Spleen (tissue), 11 donors: ENCODE measurements around the gene IGF1R. TPM values are rescaled to one million over a fixed set of nuclear protein-coding genes. Genes with fewer than 3 reads are reported as not detected.
A peak's percentile ranks its signal among the peaks of the same experiment; 100 is the strongest.

Experiments
- DNase-seq: peaks from one replicate; pipeline ENCODE4 v3.0.0-alpha.2; 2020
- H3K27ac ChIP-seq, 8 donors: fragments of 200-600 bp; sonication (generic) in 7 of 8; 1 replicate in 4 of 8; 2 replicates in 4 of 8; pipeline versions ENCODE4 v1.5.0 to v1.8.0; 2016 to 2021; ENCODE audit warnings: inconsistent platforms in 4 of 8, mild to moderate bottlenecking in 4 of 8, moderate library complexity in 1 of 8
- H3K27me3 ChIP-seq, 7 donors: fragments of 200-600 bp; sonication (generic) in 6 of 7; replicated peaks in 1 of 7; 1 replicate in 4 of 7; 2 replicates in 3 of 7; pipeline versions ENCODE4 v1.5.0 to v1.8.0; 2016 to 2021; ENCODE audit warnings: inconsistent platforms in 3 of 7, mild to moderate bottlenecking in 1 of 7
- H3K36me3 ChIP-seq, 6 donors: fragments of 200-600 bp; sonication (generic) in 5 of 6; 1 replicate in 4 of 6; 2 replicates in 2 of 6; pipeline versions ENCODE4 v1.5.0 to v1.8.0; 2016 to 2021; ENCODE audit warnings: inconsistent platforms in 2 of 6
- H3K4me1 ChIP-seq, 6 donors: fragments of 200-600 bp; sonication (generic) in 5 of 6; 1 replicate in 3 of 6; 2 replicates in 3 of 6; pipeline versions ENCODE4 v1.5.0 to v1.8.0; 2016 to 2021; ENCODE audit warnings: inconsistent platforms in 3 of 6
- H3K4me3 ChIP-seq, 8 donors: fragments of 200-600 bp; sonication (generic) in 7 of 8; 1 replicate in 4 of 8; 2 replicates in 4 of 8; pipeline versions ENCODE4 v1.5.0 to v1.8.0; 2016 to 2021; ENCODE audit warnings: inconsistent platforms in 4 of 8, mild to moderate bottlenecking in 4 of 8, moderate library complexity in 2 of 8
- H3K9me3 ChIP-seq, 8 donors: fragments of 200-600 bp; sonication (generic) in 7 of 8; 1 replicate in 4 of 8; 2 replicates in 4 of 8; pipeline versions ENCODE4 v1.5.0 to v1.8.0; 2016 to 2021; ENCODE audit warnings: inconsistent platforms in 4 of 8
- POLR2A ChIP-seq, 3 donors: fragments of 450-650 bp; IDR thresholded peaks; one replicate each; pipeline ENCODE4 v1.5.1; 2017; ENCODE audit warnings: antibody characterized with exemption in 3 of 3, mild to moderate bottlenecking in 1 of 3
- POLR2AphosphoS5 ChIP-seq, 3 donors: sonication (generic); formaldehyde crosslinking; IDR thresholded peaks; one replicate each; pipeline ENCODE4 v1.5.1; 2017; ENCODE audit warnings: antibody characterized with exemption in 3 of 3
- WGBS, 5 donors: extraction: QIAGEN DNeasy Blood & Tissue Kit in 3 of 5; methylation state at CpG; one replicate each; pipeline versions ENCODE4 v1.1.5 to v1.1.7; 2013 to 2018; 5-methylcytosine and 5-hydroxymethylcytosine counted together
- intact Hi-C: fragments of 100-400 bp; cut with DNase I; formaldehyde crosslinking; loops from one replicate; pipeline ENCODE4 v1.15.0; 2023; ENCODE audit warnings: low total_unique reads
- polyA plus RNA-seq, 3 donors: library from polyadenylated mRNA; stranded (reverse); fragments of 200-250 nt; gene quantifications; one replicate each; pipeline ENCODE4 v1.2.1, GENCODE V29; 2013
- total RNA-seq, 7 donors: library from RNA; depleted of rRNA in 3 of 7; stranded (reverse); fragments of >200 nt in 3 of 7; fragmentation: NEBNext Ultra II Directional in 4 of 7; extraction: Animal tissue kit (Norgen Biotek cat#: 25700) in 4 of 7; gene quantifications; one replicate each; pipeline versions ENCODE4 v1.1.0 to v1.2.1, GENCODE V29; 2016 to 2021
- TF ChIP-seq, protein P1 (sequence below), 11 experiments: fragments of 200-600 bp in 7 of 11; fragments of 450-650 bp in 4 of 11; sonication (generic) in 4 of 11; IDR thresholded peaks in 8 of 11; conservative IDR thresholded peaks in 3 of 11; 1 replicate in 7 of 11; 2 replicates in 4 of 11; pipeline versions ENCODE4 v1.4.0 to v1.8.0; 2016 to 2021; ENCODE audit warnings: antibody characterized with exemption in 11 of 11, inconsistent platforms in 4 of 11, mild to moderate bottlenecking in 1 of 11
- donor health status: healthy with polysubstance abuse.
- donor health status: DM: no; HTN: no; CAD: no; lungs with moderate emphysema.
- donor health status: DM: no; HTN: no; CAD: no.
- donor health status: Bipolar disorder and iron deficiency.
- donor health status: healthy.
- donor health status: DM: no; HTN: no; CAD: no.
- donor health status: DM: yes; HTN: yes; CAD: no.

Gene IGF1R
- total and polyA plus RNA-seq, 10 donors, result 1.1 to 104 (median 53.1) TPM

DNA sequence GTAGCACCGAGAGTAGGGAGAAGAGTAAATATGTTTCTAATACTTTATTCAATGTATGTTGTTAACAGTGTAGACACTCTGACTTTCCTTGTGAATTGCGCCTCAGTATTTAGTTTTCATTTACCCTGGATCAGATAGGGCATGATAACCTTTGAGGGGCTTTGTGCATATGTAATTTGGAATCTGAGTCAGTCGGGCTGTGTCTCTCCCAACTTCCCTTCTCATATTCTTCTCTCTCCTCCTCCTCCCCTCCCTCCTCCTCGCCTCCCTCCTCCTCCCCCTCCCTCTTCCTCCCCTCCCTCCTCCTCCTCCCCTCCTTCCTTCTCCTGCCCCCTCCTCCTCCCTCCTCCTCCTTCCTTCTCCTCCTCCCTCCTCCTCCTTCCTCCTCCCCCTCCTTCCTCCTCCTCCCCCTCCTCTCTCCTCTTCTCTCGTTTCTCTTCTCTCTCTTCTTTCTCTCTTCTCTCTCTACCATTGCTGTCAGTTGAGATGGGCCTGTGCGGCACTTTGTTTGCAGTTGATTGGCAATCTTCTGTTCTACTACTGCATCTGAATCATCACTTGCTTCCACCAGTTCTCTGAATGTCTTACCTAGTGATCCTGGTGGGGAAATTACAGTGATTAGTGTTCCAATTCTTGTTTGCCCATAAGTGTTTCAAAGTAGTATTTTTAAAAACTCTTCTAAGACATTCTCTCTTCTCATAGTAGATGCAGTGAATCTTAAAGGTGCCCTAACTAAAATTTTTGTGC is 197.0 kb downstream of the IGF1R start:
- intact Hi-C loops, result no loop called here
- Histone ChIP-seq H3K27ac (peak overlapping the region in 4 of 8 donors; percentile 2 to 54 (median 22)), H3K4me1 (peaks cover 0 to 44% (median 7%) of the 10 kb centered on the region in 6 donors), H3K4me3 (no peak overlapping the region), H3K36me3 (no peaks in the 10 kb centered on the region), H3K9me3 (no peaks in the 10 kb centered on the region), H3K27me3 (no peaks in the 10 kb centered on the region)
- DNase-seq, result no peak
- WGBS, 5 donors, result 38 to 55% (median 43%) methylated on average over 6 of the region's 6 CpGs
- TF ChIP-seq, protein P1, sequence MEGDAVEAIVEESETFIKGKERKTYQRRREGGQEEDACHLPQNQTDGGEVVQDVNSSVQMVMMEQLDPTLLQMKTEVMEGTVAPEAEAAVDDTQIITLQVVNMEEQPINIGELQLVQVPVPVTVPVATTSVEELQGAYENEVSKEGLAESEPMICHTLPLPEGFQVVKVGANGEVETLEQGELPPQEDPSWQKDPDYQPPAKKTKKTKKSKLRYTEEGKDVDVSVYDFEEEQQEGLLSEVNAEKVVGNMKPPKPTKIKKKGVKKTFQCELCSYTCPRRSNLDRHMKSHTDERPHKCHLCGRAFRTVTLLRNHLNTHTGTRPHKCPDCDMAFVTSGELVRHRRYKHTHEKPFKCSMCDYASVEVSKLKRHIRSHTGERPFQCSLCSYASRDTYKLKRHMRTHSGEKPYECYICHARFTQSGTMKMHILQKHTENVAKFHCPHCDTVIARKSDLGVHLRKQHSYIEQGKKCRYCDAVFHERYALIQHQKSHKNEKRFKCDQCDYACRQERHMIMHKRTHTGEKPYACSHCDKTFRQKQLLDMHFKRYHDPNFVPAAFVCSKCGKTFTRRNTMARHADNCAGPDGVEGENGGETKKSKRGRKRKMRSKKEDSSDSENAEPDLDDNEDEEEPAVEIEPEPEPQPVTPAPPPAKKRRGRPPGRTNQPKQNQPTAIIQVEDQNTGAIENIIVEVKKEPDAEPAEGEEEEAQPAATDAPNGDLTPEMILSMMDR (IDR thresholded peaks at IDR 0.05 in 8 of 11, conservative IDR thresholded peaks at IDR 0.05 in 3 of 11), result no peak
- no peak for TF ChIP-seq POLR2A (IDR thresholded peaks at IDR 0.05)
- TF ChIP-seq POLR2AphosphoS5 (IDR thresholded peaks at IDR 0.05), result no peak

DNA sequence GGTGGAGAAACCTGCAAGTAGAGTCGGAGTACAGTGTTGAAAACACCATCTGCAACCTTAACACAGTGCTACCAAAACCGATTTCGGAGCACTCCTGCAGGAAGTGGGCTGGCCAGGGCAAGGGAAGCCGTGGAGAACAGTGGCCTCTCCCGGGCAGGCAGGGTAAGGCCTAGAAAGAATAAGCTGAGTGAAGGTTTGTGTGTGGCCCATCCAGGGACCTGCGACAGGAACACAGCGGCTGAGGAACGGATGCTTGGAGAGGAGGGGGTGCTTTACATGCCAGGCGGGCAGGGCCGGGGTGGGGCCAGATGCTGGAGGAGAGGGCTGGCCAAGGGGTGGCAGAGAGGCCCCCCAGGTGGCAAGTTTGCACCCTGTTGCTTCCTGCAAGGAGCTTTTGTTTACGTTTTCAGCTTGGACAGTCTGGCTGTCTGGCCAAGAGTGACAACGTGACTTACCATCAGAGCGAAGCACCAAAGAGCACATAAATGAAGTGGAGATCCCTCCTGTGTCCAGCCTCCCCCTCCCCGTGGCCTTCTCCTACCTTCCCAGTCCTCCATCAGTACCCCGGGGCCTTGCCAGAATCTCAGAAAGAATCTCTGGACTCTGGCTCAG is 202.7 kb downstream of the IGF1R start:
- H3K27me3 ChIP-seq, result no peaks in the 10 kb centered on the region
- H3K4me3 ChIP-seq, result peak overlapping the region in 5 of 8 donors; percentile 49 to 93 (median 67)
- peaks cover 16 to 62% (median 40%) of the 10 kb centered on the region in 6 donors for H3K4me1 ChIP-seq
- intact Hi-C loops, result no loop called here
- peak; percentile 93 for DNase-seq
- no peaks in the 10 kb centered on the region for H3K36me3 ChIP-seq
- no peak for TF ChIP-seq POLR2A (IDR thresholded peaks at IDR 0.05)
- peak; percentile 48 to 71 (median 60) for TF ChIP-seq POLR2AphosphoS5 (IDR thresholded peaks at IDR 0.05)
- TF ChIP-seq, protein P1 (IDR thresholded peaks at IDR 0.05 in 8 of 11, conservative IDR thresholded peaks at IDR 0.05 in 3 of 11), result peak; percentile 49 to 86 (median 78)
- WGBS, 5 donors, result 17 to 19% (median 18%) methylated on average over 15 of the region's 15 CpGs
- peak overlapping the region in 7 of 8 donors; percentile 87 to 96 (median 91) for H3K27ac ChIP-seq
- H3K9me3 ChIP-seq, result no peaks in the 10 kb centered on the region

DNA sequence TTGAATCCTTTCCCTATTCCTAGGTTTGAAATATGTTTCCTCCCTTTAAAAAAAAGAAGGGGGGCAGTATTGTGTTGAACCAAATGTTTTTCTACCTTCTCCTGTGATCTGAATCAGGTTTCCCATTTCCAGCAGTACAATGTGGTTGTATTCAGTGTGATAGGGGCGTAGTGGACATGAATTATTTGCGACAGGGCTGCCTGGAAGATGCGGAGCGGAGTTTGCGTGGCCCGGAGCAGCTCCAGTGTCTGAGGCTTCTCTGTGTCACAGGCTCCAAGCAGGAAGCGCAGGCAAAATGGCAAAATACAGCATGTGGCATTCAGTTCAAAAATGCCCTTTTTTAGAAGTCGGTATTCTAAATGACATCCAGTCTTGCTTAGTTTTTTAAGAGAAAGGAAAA is 204.8 kb downstream of the IGF1R start:
- no peaks in the 10 kb centered on the region for H3K9me3 ChIP-seq
- no peaks in the 10 kb centered on the region for H3K36me3 ChIP-seq
- peak overlapping the region; percentile 49 to 93 (median 68) for H3K4me3 ChIP-seq
- H3K4me1 ChIP-seq, result peaks cover 16 to 73% (median 45%) of the 10 kb centered on the region in 6 donors
- no peaks in the 10 kb centered on the region for H3K27me3 ChIP-seq
- TF ChIP-seq, protein P1 (IDR thresholded peaks at IDR 0.05 in 8 of 11, conservative IDR thresholded peaks at IDR 0.05 in 3 of 11), result peak in 1 of 11 experiments; percentile 19
- TF ChIP-seq POLR2A (IDR thresholded peaks at IDR 0.05), result peak in 2 of 3 donors; percentile 13 to 25
- peak in 2 of 3 donors; percentile 75 to 83 for TF ChIP-seq POLR2AphosphoS5 (IDR thresholded peaks at IDR 0.05)
- peak; percentile 90 for DNase-seq
- 1 to 5% (median 4%) methylated on average over 8 of the region's 8 CpGs for WGBS, 5 donors
- peak overlapping the region; percentile 71 to 96 (median 91) for H3K27ac ChIP-seq
- intact Hi-C loops, result no loop called here
